Measurements from ENCODE around the gene FNDC3A.

FNDC3A gene

DNA sequence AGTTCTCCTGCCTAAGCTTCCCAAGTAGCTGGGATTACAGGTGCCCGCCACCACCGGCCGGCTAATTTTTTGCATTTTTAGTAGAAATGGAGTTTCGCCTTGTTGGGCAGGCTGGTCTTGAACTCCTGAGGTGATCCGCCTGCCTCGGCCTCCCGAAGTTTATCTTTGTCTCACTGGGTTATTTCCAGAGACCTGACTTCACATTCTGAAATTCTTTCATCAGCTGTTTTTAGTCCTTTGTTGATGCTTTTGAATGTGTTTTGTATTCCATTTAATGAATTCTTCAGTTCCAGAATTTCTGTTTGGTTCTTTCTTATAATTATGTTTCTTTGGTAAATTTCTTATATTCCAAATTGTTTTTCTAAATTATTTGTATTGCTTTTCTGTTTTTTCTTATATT lies 189.0 kb downstream of the FNDC3A start:
- no peak for DNase-seq

DNA sequence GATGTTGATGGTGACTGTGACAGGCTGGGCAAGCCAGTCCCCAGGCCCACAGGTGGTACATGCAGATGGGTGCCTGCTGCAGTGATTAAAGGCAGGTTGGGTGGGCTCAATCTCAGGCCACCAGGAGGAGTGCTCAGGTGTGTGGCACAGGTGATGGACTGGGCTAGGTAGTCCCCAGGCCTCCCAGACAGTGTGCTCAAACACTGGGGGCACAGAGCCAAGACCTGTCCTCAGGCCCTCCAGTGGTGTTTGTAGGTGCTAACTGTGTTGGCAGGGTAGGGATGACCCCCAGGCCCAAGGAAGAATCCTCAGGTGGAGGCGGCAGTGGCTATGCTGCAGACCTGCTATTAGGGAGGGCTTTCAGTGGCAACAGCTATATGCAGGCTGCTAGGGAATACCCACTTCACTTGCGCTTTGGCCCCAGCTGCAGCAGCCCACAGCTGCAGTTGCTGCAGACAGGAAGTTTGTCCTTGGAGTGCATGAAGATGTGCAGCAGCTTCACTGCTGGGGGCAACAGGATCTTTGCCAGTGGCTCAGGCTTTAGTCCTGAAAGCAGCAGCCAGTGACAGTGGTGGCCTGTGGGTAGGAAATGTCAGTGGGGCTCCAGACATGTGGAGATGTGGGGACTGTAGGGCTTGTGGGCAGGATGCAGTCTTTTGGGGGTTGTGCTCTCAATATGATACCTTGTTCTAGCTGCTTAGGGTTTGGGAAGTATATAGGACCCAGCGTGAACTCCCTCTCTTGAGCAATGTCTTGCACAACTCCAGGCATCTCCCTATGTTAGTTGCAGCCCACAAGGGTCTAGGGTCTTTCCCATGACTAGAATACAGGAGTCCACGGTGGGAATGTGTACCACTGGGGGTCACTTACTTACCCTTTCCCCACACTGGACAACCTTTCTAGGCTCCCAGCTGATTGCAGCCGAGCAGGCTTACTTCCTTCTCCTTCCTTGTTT lies 190.4 kb downstream of the FNDC3A start:
- DNase-seq = no peak

DNA sequence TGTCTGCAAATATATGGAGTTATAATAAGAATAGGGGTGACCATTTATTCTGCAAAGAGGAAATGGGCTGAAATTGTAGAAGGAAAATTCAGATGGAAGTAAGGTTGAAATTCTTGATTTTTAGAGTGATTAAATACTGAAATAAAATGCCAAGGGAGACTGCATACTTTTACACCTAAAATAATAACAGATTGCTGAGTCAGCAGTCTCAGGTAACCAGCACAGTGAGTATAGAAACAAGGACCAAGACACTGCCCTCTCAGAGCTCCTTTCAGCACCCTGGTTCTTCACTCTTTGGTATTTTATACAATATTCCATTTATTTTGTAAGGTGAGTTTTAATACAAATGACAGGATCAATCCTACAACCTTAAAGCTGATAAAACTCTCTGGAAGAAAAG lies 195.6 kb downstream of the FNDC3A start:
- no peak for DNase-seq

DNA sequence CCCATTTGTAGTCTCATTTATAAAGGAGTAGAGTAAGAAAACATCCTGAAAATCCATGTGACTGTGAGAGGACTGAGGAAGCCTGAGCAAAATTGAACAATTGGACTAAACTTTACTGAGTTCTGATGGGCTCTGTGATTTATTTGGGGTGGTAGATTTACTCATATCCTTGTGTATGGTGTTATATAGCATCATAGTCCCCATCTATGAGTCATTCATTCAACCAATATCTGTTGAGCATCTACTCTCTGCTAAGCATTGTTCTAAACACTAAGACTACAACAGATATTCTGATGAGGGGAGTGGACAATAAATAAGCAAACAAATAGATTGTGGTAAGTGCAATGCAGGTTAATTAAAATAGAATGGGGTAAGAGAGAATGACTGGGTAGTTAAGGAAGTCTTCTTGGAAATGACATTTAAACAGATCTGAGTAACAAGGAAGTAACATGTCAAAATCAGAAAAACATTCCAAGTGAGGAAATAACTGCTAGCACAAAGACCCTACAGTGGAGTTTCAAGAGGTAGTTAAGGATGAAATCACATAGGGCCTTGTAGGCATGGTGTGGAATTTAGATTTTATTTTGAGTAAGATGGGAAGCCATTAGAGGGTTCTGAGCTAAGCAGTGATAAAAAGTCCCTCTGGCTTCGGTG lies 208.1 kb downstream of the FNDC3A start:
- no peak for DNase-seq

GRCh38 chr13:49184621-49185020 lies 208.9 kb downstream of the FNDC3A start:
- no peak for DNase-seq

- DNase-seq = no peak
Observed at GRCh38 chr13:49185264-49185663, 209.6 kb downstream of the FNDC3A start.

GRCh38 chr13:49190901-49191300 lies 215.2 kb downstream of the FNDC3A start:
- DNase-seq = no peak

GRCh38 chr13:49206641-49207040 lies 230.9 kb downstream of the FNDC3A start:
- DNase-seq = no peak

DNA sequence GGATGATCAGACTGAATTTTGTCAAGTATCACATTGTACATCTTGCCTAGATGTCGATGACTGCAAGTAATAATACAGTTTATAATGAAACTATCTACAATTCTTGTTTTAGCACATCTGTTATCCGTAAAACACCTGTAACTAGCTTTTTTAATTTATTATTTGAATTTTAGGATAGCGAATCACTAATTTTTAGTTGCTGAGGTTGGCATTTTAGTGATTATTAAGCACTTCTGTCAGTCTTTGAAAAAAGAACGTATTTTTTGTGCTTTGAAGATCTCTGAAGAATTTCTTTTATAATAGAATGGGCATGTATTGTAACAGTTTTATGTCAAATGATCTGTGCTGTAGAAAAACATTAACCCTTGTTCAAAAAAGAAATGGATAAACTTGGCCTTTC lies 232.9 kb downstream of the FNDC3A start:
- no peak for DNase-seq

GRCh38 chr13:49210114-49210513 lies 234.4 kb downstream of the FNDC3A start:
- no peak for DNase-seq

GRCh38 chr13:49210669-49211068 lies 235.0 kb downstream of the FNDC3A start:
- DNase-seq = no peak

DNA sequence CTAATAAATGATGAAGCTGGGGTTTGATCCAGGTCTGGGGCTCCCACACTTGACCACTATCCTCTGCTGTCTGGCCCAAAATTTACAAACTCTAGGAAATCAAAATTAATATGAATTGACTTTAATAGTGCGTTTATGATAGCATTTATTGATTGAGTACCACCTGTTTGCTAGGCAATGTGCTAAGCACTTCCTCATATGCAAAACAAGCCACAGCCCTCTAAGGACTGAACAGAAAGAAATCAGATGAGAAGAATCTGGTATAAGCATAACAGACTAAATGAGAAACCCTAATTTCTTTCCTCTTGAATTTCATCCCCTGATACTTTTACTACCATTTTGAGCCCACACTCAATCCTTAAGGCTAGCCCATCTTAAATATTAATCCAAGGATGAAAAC lies 237.8 kb downstream of the FNDC3A start:
- no peak for DNase-seq

DNA sequence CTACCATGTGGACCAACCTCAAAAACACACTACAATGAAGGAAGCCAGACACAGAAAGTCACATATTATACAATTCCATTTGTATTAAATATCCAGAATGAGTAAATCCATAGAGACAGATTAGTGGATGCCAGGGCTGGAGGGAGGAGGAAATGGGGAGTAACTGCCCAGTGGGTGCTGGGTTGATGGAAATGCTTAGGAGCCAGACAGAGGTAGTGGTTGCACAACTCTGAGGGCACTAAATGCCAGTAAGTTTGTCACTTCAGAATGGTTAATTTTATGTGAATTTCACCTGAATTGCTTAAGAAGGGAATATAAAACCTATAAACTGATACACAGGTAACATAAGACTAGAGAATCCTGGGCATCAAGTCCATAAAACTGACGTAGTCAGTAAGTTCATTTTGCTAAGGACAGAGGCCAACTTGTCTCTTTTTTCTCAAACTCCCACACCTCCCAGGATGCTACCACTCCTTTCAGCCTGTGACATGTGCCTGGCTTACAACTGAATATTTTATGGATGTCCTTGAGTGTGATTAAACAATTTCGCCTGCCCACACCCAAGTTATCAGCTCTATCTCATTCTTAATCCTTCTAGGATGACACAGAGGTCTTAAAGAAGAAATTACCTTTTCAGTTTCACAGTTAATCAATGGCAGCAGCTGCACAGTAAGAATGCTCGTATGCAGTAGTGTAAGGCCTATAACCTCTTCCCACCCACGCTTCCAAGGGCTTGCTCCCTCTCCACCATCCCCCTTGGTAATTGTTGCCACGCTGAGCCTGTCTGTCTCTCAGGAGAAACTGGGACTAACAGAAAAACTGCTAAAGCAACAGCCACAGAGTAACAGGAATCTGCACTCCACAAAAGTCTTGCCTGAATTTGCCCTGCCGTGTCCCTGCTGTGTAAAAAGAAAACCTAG lies 238.5 kb downstream of the FNDC3A start:
- DNase-seq = no peak

GRCh38 chr13:49214917-49215376 lies 239.2 kb downstream of the FNDC3A start:
- peak; percentile 54 for DNase-seq

DNA sequence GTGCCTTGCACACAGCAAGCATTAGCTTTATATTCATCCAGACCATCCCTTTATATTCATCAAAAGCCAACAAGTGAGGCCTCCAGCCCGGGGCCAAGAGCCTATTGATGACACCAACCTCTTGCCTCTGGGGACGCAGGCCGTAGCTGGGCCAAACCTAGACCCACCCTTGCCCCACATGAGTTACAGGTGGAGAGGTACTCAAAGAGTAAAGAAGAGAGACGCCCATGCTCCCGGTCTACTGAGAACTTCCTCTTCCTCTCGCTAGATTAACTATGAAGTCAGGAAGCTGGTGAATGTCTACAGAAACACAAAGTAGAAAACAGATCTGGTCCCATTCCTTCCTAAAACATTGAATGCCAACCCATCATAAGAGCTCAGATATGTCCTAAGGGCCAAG lies 240.6 kb downstream of the FNDC3A start:
- no peak for DNase-seq

GRCh38 chr13:49217962-49218492 lies 242.3 kb downstream of the FNDC3A start:
- no peak for DNase-seq

DNA sequence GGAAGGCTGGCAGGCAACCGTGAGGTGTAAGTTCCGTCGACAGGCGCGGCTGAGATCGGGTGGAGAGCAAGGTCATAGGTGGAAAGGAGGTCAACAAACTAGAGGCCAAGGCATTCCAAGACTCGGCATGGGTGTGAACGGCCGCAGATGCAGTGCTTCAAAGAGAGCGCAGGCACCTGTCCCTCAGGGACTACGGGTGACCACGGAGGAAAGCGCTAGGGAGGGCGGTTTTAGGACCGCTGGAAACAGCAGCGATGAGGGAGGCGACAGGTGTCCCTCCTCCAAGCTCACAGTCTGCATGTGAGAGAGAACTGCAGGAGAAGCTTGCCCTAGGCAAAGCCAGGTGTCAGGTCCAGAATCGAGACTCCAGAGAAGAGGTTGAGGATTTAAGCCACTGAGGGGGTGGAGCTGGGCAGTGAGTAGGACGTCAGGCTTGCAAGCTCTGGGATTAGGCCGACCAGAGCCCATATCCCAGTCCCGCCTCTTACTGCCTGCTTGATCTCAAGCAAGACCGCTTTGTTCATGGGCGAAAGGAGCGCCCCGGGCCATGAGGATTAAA lies 242.9 kb downstream of the FNDC3A start:
- DNase-seq = no peak

DNA sequence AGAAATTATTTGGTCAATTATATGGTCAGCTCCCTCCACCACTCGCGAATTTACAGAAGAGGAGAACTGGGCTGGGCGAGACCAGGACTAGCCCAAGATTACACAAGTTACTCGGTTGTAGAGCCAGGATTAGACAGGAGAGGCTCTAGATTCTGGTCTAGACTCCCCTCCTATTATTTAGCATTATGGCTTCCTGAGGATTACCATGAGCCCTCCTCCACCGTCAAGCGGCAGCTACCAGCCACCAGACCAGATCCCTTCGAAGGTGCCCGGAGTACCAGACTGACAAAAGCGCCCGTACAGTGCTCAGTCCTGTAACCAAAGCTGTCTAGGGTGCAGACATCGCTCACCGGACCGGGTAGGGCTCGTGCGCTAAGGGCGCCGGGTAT lies 243.9 kb downstream of the FNDC3A start:
- DNase-seq = no peak

DNA sequence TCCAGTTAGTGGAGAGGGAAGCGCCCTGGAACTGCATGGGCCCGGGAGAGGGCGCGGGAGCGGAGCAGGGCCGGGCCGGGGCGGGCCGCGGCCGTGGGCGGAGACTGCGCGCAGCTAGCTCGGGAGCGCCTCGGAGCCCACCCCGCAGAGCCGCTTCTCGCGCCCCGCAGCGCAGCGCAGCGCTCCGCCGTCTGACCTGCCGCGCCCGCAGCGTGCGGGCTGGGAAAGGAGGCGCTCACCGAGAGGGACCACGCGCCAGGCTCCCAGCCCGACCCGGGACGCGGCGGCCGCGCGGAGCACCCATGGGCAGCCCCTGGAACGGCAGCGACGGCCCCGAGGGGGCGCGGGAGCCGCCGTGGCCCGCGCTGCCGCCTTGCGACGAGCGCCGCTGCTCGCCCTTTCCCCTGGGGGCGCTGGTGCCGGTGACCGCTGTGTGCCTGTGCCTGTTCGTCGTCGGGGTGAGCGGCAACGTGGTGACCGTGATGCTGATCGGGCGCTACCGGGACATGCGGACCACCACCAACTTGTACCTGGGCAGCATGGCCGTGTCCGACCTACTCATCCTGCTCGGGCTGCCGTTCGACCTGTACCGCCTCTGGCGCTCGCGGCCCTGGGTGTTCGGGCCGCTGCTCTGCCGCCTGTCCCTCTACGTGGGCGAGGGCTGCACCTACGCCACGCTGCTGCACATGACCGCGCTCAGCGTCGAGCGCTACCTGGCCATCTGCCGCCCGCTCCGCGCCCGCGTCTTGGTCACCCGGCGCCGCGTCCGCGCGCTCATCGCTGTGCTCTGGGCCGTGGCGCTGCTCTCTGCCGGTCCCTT lies 244.5 kb downstream of the FNDC3A start, which contains the start of gene MLNR:
MLNR (plus strand) TSS at position 303 of the 820 bp plus-strand sequence; CDS start at position 303, 0 bp downstream.
- peak; percentile 27 for DNase-seq

DNA sequence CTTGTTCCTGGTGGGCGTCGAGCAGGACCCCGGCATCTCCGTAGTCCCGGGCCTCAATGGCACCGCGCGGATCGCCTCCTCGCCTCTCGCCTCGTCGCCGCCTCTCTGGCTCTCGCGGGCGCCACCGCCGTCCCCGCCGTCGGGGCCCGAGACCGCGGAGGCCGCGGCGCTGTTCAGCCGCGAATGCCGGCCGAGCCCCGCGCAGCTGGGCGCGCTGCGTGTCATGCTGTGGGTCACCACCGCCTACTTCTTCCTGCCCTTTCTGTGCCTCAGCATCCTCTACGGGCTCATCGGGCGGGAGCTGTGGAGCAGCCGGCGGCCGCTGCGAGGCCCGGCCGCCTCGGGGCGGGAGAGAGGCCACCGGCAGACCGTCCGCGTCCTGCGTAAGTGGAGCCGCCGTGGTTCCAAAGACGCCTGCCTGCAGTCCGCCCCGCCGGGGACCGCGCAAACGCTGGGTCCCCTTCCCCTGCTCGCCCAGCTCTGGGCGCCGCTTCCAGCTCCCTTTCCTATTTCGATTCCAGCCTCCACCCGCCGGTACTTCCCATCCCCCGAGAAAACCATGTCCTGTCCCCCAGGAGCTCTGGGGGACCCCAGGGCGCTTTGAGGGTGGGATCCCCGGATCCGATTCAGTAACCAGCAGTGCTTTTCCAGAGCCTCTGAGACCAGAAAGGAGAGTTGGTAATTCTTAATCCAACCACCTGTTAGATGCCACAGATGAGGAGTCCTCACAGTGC lies 245.3 kb downstream of the FNDC3A start:
- DNase-seq = no peak

DNA sequence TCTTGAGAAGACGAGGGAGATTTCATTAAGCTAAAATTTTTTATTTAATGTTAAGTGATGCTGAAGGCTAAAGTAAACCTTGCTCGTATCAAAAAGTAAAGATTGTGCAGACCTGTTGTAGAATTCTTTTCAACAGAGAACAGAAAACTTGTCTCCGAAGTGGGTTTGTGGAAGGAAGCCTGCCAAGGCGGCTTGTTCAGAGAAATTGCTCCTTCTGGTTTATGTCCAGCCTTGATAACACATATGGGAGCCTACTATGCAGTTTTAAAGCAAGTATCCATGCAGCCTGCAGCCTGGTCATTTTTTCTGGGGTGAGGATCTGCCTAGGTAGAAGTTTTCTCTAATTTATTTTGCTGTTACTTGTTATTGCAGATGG lies 245.9 kb downstream of the FNDC3A start:
- DNase-seq = no peak
